ENCODE measurements around the gene CCL13. TPM values are rescaled to one million over a fixed set of nuclear protein-coding genes. Genes with fewer than 3 reads are reported as not detected.

Gene CCL13
- polyA plus RNA-seq, 1 experiment: 0.16 TPM

GRCh38 chr17:34387566-34387965 is 31.3 kb downstream of the CCL13 start:
- DNase-seq (ENCODE audit: low read depth, low spot score): no peak
- ChIA-PET POLR2A (no interaction called here), CTCF (interaction anchor here (1.1 to 1.2 kb wide), 2 partner anchors 25 to 216 kb away, joined by 3 read pairs; no protein-coding TSS in a partner anchor)
- Histone ChIP-seq H3K4me3 (ENCODE audit: low read depth, low read length) (no peak overlapping the region), H3K27me3 (ENCODE audit: control insufficient read depth, insufficient read depth, low read length) (peaks cover 2% of the 10 kb centered on the region), H3K27ac (ENCODE audit: low read depth, low read length) (no peak overlapping the region), H3K9me3 (ENCODE audit: control insufficient read depth, insufficient read depth, low read length) (no peaks in the 10 kb centered on the region)
- TF ChIP-seq CTCF (IDR thresholded peaks at IDR 0.05; ENCODE audit: low read depth, low read length): no peak

GRCh38 chr17:34389126-34389750 is 33.0 kb downstream of the CCL13 start:
- TF ChIP-seq CTCF (IDR thresholded peaks at IDR 0.05; ENCODE audit: low read depth, low read length): no peak
- CTCF ChIA-PET: interaction anchor here (1.3 kb wide), 1 partner anchor 28 kb away, joined by 6 read pairs; no protein-coding TSS in a partner anchor

GRCh38 chr17:34390649-34391048 is 34.4 kb downstream of the CCL13 start:
- no peak overlapping the region for H3K4me3 ChIP-seq (ENCODE audit: low read depth, low read length)
- ChIA-PET CTCF (no interaction called here), POLR2A (no interaction called here)
- H3K9me3 ChIP-seq (ENCODE audit: control insufficient read depth, insufficient read depth, low read length): no peaks in the 10 kb centered on the region
- no peaks in the 10 kb centered on the region for H3K27me3 ChIP-seq (ENCODE audit: control insufficient read depth, insufficient read depth, low read length)
- DNase-seq (ENCODE audit: low read depth, low spot score): no peak
- no peak overlapping the region for H3K27ac ChIP-seq (ENCODE audit: low read depth, low read length)
- TF ChIP-seq CTCF (IDR thresholded peaks at IDR 0.05; ENCODE audit: low read depth, low read length): no peak

More at GRCh38 chr17:34389126-34389750, 33.0 kb downstream of the CCL13 start:
- Histone ChIP-seq H3K4me3 (ENCODE audit: low read depth, low read length) (no peak overlapping the region), H3K9me3 (ENCODE audit: control insufficient read depth, insufficient read depth, low read length) (no peaks in the 10 kb centered on the region), H3K27me3 (ENCODE audit: control insufficient read depth, insufficient read depth, low read length) (peaks cover 2% of the 10 kb centered on the region), H3K27ac (ENCODE audit: low read depth, low read length) (no peak overlapping the region)
- DNase-seq (ENCODE audit: low read depth, low spot score): no peak
- POLR2A ChIA-PET: no interaction called here

- H3K9me3 ChIP-seq (ENCODE audit: control insufficient read depth, insufficient read depth, low read length): no peaks in the 10 kb centered on the region
- H3K27me3 ChIP-seq (ENCODE audit: control insufficient read depth, insufficient read depth, low read length): no peaks in the 10 kb centered on the region
- ChIA-PET POLR2A (no interaction called here), CTCF (no interaction called here)
- DNase-seq (ENCODE audit: low read depth, low spot score): no peak
- no peak overlapping the region for H3K27ac ChIP-seq (ENCODE audit: low read depth, low read length)
- H3K4me3 ChIP-seq (ENCODE audit: low read depth, low read length): no peak overlapping the region
- TF ChIP-seq CTCF (IDR thresholded peaks at IDR 0.05; ENCODE audit: low read depth, low read length): no peak
These were observed 35.0 kb downstream of the CCL13 start for GRCh38 chr17:34391241-34391640.

- no peak for TF ChIP-seq CTCF (IDR thresholded peaks at IDR 0.05; ENCODE audit: low read depth, low read length)
- DNase-seq (ENCODE audit: low read depth, low spot score): no peak
- POLR2A ChIA-PET: no interaction called here
- CTCF ChIA-PET: interaction anchor here (2.2 kb wide), 1 partner anchor 31 kb away, joined by 7 read pairs; no protein-coding TSS in a partner anchor
- no peaks in the 10 kb centered on the region for H3K9me3 ChIP-seq (ENCODE audit: control insufficient read depth, insufficient read depth, low read length)
- H3K4me3 ChIP-seq (ENCODE audit: low read depth, low read length): no peak overlapping the region
- H3K27ac ChIP-seq (ENCODE audit: low read depth, low read length): no peak overlapping the region
- H3K27me3 ChIP-seq (ENCODE audit: control insufficient read depth, insufficient read depth, low read length): no peaks in the 10 kb centered on the region
These were observed 37.1 kb downstream of the CCL13 start for GRCh38 chr17:34393401-34393800.
